Left lobe of liver (tissue), 2 donors: ENCODE results near the gene ABCD1. TPM values are rescaled to one million over a fixed set of nuclear protein-coding genes. Genes with fewer than 3 reads are reported as not detected.
"Not testable (repeated sequence)": the region's sequence is repeated elsewhere in the genome, so short reads cannot be mapped to it uniquely, and the experiment has no call there.

ENCODE experiments used
- ATAC-seq: fragments of 200-7000 bp; cut with Tn5 transposase; one replicate; pipeline ENCODE4 v1.9.1; 2020; ENCODE audit warnings: mild to moderate bottlenecking, moderate library complexity
- DNase-seq: peaks from one replicate; pipeline ENCODE4 v3.0.0-alpha.2; 2020; ENCODE audit warnings: low spot score
- total RNA-seq: library from RNA; stranded (reverse); gene quantifications from one replicate; pipeline ENCODE4 v1.2.1, GENCODE V29; 2021
- donor health status: DM: no; HTN: no; CAD: no; lungs with moderate emphysema.
- donor health status: DM: no; HTN: yes; CAD: no.

ABCD1 gene
- total RNA-seq, 1 donor from 2014 or later = 13.4 TPM

DNA sequence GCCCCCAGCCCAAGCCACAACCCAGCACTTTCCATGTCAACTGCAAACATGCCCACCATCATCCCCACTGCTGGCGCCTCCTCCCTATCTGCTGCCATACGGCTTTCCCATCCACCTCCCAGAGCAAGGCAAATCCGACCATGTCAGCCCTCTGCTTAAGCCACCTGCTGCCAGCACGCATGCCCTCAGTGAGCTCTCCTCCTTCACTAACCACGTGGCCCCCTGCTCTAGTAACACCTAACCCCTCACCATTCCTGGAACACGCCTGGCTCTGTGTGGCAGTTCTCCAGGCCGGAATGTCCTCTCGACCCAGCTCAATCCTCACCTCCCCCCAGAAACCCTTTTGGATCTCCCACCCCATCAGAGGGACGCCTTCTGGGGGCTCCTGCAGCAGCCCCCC is 17.9 kb upstream of the ABCD1 start:
- ATAC-seq (no peak), DNase-seq (no peak)

DNA sequence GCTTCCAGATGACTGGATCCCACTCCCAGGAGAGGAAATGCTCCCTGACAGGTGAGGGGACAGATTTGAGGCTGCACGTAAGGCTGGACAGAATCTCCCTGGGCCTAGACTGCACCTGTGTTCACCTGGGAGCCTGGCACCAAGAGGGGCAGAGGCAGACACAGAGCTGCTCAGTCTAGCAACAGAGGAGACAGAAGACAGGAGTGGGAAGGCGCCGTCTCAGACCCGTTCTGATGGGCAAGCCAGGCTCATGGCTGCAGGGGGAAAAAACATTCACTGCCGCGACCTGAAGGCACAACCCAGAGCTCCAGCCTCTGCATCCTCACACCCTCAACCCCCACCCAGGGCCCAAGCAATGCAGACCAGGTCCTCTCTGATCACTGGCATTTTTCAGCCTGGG is 17.2 kb upstream of the ABCD1 start:
- ATAC-seq = no peak
- no peak for DNase-seq

DNA sequence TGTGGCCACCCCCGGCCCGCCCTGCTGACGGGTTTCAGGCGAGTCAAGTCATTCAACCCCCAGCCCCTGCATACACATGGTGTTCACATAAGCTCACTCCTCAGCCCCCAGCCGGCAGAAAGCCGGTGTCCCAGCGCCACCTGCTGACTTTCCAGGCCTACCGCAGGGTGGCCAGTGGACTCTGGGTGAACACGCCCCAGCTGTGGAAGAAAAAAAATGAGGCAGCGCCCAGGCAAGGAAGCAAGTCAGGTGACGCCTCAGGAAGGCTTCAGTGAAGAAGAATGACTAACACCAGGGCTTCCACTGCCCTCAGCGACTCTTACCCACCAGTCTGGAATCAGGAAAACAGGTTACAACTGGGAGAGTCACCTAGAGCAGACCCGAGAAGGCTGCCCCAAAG is 16.2 kb upstream of the ABCD1 start:
- ATAC-seq (peak; percentile 73), DNase-seq (no peak)

DNA sequence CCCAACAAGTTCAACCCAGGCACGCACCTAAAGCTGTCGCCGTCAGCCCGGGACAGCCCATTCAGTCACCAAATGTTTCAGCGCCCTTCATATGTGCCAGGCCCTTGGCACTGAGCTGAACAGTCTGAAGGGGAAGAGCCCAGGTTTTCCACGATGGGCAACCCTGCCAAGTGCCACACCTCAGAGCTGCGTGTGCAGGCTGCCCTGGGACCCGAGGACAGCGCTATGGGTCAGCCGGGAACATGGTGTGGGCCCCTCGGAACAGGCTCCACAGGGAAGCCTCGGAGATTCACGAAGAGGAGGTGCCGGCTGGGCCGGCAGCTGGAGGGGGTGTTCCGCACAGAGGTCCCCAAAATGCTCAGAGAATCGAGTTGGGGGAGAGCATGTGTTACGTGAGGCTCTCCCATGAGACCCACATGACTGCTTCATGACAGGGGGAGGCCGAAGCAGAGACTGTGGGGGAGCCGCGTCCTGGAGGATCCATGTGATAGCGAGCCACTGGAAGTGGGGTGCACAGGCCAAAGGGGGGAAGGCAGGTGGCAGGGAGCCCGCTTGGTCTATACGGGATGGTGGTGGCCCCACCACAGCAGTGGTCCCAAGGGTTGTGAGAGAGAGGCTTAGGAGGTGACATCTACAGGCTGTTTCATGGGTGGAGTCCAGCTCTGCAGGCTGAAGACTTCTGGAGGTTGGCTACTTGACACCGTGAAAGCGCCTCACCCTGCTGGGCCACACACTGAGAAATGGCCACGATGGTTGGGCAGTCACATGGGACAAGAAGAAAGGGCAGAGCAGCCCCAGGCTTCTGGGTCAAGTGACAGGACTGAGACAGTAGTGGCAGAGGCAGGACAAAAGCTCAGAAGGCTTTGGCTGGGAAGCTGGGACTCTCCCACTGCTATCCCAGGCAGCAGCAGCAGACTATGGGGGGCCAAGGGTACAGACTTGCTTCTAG is 14.7 kb upstream of the ABCD1 start:
- ATAC-seq = no peak
- no peak for DNase-seq

DNA sequence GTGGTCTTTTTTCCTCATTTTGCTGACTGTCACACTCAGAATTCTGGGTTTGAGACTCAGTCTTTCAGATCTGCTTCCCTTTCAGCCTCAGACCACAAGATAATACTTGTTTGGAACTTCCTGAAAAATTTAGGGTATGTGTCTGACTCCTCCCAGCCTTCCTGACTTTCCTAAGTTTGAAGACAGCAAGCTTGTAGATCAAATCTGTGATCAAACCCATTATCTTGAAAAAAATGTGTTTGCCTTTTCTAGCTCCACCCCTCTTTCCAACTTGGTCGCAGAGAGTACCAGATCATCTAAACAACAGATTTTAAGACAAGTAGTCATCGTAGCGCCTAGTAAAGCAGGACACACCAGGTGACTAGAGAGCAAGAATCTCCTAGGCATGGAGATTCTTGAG is 10.4 kb upstream of the ABCD1 start:
- DNase-seq = no peak
- no peak for ATAC-seq

DNA sequence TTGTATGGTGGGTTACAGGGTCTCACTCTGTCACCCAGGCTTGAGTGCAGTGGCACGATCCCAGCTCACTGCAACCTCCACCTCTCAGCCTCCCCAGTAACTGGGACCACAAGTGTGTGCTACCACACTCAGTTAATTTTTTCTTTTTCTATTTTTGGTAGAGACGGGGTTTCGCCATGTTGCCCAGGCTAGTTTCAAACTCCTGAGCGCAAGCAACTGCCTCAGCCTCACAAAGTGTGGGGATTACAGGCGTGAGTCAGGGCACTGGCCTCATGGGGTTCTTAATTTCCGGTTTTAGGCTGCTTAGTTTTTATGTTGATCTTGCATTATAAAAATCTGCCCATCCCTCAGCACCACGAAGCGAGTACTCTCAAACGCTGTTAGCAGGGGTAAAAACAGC is 7.2 kb upstream of the ABCD1 start:
- DNase-seq = no peak

DNA sequence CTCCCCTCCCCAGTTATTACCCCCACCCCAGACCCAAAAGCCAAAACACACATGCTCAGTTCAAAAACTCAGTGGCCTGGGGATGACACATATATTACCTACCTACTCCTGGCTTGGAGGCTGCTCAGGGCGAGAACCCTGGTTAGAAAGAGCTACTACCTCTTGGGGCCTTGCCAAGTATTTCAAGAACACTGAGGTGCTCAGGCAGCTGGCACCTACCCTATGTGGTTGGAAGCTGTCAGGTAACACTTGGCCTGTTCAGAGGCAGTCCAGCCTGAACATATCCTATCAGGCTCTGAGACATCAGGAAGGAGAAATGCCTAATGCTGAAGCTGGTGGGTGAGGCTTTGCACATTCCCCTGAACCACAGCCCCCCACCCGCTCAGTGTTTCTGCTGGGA is 5.4 kb upstream of the ABCD1 start:
- no peak for DNase-seq

More for the DNA sequence above, 7.2 kb upstream of the ABCD1 start:
- no peak for ATAC-seq

DNA sequence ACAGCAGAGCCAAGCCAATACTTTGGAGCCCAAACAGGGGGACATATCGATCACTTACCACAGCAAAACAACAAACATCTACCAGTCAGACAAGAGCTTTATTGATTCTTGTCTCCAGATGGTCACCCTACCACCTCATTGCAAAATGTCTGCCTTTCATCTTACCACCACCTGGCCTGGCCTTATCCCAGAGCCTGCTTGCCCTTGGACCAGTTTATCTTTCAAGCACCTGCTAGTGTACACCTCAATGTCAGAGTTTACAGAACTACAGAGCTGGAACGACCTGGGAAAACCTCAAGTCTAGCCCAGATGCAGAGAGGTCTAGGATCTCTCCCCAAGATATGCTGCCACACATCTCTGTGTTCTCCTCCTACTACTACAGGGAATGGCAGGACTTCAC is 5.0 kb upstream of the ABCD1 start:
- ATAC-seq (no peak), DNase-seq (no peak)

More for the DNA sequence above, 5.4 kb upstream of the ABCD1 start:
- ATAC-seq = no peak

DNA sequence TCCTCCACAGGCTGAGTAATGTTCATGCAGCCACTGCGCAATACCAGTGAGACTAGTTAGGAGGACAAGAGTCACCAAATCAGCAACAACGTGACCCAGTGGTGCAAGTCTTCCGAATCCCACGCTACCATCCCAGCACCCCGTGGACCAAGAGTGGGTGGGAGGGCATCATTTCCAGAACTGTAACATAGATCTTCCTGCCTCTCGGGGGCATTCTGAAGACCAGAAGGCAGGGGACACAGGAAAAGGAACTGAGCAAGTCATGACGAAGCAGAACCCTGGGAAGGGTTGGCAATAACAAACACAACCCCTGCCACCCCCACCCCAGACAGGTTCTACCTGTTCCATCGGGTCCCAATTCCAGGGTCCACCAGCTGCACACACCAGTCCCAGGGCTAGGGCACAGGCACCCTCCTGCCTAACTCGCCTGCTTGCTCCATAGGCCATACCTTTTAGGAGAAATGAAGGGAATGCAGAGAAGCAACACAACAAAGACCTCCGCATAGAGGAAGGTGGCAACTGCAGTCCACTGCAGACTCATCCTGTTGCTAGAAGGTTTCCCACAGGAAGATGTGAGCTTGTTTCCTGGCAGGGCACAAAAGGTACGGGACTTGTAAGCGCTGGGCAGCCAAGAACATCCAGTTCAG is 1.8 kb upstream of the ABCD1 start:
- DNase-seq (no peak), ATAC-seq (no peak)

DNA sequence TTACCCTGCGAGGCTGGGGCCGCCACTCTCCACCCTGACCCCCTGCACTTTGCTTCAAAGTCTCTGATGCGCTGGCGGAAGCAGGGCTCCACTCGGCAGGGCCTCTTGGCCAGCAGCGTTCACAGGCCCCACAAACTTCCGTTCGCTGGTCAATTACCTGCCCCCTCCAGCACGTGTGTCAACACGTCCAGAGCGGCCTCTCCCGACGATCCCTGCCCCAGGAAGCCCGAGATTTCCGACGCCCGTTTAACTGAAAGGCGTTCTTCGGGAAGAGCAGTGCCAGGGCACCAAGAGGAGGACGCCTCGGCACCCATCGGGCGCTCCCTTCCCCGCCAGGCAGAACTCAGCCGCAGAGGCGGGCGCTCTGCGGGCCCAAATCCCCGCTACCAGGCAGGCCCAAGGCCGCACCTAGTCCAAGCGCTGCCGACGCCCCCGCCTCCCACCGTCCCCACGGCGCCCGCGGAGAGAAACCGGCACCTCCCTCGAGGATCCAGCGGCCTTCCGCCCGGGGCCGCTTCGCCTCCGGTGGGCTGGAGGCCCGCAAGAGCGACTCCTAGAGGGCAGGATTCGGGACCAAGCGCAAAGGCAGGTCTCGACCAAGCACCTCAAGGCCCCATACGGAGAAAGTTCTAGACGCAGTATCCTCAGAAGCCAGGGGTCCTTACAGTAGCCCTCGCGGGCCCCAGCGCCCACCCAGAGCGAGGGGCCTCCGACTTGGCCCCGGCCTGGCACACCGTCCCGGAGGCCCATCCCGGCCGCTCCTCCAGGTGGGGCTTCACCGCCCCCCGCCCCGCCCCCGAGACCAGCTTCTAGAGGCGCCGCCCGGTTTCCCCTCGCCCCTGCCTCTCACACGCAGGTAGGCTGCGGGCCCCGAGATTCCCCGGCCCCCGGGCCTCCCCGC is 1.1 kb upstream of the ABCD1 start:
- DNase-seq (peak; percentile 68), ATAC-seq (peak; percentile 6)

DNA sequence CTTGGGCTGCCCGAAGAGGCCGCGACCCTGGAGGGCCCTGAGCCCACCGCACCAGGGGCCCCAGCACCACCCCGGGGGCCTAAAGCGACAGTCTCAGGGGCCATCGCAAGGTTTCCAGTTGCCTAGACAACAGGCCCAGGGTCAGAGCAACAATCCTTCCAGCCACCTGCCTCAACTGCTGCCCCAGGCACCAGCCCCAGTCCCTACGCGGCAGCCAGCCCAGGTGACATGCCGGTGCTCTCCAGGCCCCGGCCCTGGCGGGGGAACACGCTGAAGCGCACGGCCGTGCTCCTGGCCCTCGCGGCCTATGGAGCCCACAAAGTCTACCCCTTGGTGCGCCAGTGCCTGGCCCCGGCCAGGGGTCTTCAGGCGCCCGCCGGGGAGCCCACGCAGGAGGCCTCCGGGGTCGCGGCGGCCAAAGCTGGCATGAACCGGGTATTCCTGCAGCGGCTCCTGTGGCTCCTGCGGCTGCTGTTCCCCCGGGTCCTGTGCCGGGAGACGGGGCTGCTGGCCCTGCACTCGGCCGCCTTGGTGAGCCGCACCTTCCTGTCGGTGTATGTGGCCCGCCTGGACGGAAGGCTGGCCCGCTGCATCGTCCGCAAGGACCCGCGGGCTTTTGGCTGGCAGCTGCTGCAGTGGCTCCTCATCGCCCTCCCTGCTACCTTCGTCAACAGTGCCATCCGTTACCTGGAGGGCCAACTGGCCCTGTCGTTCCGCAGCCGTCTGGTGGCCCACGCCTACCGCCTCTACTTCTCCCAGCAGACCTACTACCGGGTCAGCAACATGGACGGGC is 579 bp downstream of the ABCD1 start:
- ATAC-seq (peak; percentile 3), DNase-seq (no peak)

DNA sequence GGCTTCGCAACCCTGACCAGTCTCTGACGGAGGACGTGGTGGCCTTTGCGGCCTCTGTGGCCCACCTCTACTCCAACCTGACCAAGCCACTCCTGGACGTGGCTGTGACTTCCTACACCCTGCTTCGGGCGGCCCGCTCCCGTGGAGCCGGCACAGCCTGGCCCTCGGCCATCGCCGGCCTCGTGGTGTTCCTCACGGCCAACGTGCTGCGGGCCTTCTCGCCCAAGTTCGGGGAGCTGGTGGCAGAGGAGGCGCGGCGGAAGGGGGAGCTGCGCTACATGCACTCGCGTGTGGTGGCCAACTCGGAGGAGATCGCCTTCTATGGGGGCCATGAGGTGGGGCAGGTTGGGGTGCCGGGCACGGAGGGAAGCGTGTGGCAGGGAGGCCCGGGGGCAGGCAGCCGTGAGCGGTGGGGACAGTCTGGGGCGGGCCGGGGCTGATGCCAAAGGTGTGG is 1.2 kb downstream of the ABCD1 start:
- DNase-seq = no peak
- no peak for ATAC-seq

DNA sequence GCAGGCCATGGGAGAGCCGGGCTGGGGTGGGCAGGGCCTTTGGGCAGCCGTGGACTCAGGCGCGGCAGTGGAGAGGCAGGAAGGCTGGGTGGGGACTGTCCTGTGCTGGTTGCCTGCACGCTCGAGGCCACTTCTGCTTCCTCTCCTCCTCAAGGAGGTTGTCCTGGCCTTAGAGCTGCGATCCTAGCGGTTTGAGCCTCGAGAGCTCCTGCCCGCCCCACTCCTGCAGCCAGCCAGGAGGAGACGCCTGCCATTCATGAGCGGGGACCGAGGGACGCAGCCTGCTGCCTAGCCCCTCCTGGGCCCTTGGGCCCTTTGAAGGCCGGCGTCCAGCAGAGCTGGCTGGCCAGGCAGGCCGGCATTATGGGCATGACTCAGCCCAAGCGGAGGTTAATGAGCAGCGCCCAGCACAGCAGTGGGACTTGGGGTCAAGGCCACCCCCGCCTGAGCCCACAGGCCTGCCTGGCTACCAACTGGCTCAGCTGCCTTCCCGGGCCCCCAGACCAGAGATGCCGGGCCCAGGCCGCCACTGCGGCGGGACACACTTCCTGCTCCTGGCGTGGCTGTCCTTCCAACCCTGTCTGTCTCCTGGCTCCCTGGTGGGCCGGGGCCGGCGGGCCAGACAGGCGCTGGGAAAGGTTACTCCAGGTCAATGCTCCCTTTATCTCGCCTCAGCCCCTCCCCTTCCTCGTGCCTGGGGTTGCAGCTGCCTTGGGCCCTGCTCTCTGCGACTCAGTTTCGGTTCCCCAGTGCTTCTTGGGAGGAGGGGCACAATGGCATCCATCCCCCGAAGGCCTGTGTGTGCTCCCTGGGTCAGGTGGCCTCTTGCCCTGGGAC is 1.8 kb downstream of the ABCD1 start:
- DNase-seq (peak; percentile 65), ATAC-seq (peak; percentile 10)

DNA sequence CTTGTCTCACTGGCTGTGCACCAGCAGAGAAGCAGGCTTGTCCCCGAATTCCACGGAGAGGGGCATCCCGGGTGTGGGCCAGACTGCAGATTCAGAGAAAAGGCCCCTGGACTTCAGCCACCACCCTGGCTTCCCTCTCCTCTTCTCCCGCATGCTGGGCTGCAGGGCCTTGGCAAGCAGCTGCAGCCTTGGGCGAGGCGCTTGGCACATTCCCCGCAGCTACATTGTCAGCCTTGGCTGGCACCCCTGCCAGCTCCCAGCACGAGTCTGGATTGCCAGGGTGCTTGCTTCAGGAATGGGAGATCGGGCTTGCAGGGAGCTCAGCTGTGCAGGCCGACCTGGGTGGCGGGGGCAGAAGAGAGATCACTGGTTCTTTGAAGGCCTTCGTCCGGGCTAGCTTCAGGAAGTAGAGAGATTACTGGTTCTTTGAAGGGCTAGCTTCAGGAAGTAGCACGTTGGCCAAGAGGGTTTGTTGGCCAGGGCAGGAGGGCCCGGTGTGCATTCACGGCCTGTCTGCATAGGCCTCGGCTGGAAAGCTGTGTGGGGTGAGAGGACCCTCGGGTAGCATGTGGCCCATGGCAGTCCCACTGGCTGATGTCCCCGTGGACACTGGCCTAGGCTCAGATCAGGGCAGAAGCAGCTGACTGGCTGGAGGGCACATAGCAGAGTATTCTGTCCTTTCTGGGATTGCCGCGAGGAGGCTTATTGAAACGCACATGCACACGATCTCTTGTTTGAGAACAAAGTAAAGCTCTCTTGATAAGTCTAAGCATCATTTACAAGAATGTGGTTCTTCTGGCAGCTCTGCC is 2.7 kb downstream of the ABCD1 start:
- DNase-seq (peak; percentile 82), ATAC-seq (peak; percentile 37)

DNA sequence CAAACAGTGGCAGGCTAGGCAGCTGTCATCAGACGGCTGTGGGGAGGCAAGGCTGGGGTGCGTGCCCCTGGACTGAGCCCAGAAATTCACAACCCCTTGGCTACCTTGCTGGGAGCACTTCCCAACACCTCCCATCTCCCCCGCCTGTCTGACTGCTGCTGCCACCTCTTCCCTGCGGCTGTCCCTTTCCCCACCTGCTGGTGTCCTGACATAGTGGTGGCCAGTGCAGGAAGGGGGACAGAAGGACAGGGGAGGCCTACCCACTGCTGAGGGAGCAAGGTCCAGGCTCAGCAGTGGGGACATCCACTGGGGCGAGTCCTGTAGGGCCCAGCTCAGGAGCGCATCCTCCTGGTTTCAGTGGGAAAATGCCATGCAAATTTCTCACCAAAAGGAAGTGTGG is 3.4 kb downstream of the ABCD1 start:
- ATAC-seq (no peak), DNase-seq (no peak)

DNA sequence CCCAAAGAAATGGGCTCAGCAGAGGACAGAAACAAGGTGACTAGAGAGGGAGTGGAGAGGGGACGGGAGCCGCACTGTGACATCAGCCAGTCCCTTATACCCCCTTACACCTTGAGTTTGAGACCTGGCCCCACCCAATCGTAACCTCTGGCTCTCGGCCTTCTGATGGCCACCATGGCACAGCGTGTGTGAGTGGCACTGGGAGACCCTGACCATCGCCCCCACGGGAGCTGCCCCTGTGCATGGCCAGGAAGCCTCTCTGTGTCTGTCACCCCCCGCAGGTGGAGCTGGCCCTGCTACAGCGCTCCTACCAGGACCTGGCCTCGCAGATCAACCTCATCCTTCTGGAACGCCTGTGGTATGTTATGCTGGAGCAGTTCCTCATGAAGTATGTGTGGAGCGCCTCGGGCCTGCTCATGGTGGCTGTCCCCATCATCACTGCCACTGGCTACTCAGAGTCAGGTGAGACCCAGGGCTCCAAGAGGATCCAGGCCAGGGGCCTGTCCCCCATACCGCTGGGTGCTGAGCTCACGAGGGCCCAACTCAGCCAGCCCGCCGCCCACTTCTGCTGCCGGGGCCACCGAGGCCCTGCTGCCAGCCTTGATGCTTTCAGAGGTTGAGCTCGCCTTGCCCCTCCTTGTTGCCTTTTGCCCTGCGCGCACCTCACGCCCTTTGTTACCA is 4.4 kb downstream of the ABCD1 start:
- ATAC-seq (no peak), DNase-seq (no peak)

DNA sequence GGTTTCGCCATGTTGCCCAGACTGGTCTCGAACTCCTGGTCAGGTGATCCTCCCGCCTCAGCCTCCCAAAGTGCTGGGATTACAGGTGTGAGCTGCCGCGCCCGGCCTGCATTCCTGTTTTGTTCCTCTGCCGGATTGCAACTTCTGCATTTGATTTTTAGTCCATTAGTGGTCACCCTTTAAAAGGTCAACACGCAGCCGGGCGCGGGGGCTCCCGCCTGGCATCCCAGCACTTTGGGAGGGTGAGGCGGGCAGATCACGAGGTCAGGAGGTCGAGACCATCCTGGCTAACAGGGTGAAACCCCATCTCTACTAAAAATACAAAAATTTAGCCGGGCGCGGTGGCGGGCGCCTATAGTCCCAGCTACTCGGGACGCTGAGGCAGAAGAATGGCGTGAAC is 5.5 kb downstream of the ABCD1 start:
- not testable (repeated sequence) for DNase-seq, ATAC-seq
